ENCODE measurements around the gene MYOCD.

MYOCD gene

DNA sequence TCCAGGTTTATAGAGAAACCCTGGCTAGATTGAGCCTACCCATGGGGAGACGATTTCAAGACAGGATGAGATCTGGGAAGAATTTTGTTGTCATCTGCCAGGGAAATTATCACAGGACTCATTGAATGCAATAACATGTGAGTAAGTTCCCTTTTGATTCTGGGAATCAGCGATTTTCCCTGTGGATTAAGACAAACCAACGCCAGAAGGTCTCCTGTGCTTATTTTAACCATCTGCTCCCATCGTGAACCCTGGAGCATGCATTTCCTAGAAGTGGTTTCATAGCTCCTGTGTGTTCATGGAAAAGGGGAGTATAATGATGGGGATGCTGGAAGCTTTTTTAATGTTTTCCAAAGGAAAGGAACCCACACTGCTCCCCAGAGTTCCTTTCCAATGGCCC, 102.6 kb downstream of the MYOCD start:
- DNase-seq, result no peak

DNA sequence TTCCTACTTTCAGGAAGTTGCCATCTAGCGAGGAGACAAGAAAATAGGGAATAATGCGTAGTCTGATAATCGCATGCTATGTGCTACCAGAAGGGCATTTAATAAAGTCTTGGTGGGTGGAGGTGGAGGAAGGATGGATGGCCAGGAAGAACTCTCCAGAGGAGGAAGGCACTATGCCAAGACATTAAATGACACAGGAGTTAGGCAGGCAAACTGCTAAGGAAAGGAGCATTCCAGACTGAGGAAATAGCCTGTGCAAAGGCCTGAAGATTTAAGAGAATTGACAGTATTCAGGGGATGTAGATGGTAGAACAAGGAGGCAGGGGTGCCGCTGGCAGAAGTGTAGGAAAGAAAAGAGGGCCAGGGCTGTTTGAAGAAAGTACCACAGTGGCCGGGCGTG, 104.3 kb downstream of the MYOCD start:
- DNase-seq, result no peak

DNA sequence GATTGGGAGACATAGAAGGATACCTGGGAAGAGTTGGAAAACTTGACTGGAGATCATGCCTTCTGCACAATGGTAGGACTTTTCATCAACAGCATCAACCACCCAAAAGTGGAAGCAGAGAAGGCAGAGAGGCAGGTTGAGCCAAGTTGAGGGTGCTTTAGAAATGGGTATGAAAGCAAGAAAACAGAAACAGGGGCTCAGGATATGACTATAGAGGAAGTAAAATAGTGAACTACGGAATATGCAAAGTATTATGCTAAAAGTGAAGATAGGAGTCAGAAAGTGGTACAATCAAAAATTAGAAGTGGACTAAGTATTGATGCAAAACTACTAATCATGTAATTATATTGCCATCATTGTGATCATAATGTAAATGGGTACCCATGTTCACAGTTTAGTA, 107.5 kb downstream of the MYOCD start:
- no peak for DNase-seq

DNA sequence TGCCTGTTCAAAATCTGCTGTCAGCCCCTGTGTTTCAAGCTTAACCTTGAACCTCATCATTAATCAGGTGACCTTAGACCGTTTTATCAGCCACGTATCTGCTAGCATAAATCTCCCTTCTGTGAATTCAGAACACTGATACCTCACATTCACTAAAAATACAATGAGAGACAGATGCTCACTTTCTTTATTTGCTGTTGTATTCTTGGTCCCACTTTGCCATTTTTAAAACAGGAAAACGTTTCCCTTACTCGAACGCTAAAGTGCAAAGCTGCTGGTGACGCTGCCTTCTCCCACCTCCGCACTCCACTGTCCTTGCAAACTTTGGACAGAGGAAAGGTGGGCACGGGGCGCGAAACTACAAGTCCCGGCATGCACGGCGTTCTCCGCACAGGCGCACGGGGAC, 123.4 kb downstream of the MYOCD start:
- no peak for DNase-seq

DNA sequence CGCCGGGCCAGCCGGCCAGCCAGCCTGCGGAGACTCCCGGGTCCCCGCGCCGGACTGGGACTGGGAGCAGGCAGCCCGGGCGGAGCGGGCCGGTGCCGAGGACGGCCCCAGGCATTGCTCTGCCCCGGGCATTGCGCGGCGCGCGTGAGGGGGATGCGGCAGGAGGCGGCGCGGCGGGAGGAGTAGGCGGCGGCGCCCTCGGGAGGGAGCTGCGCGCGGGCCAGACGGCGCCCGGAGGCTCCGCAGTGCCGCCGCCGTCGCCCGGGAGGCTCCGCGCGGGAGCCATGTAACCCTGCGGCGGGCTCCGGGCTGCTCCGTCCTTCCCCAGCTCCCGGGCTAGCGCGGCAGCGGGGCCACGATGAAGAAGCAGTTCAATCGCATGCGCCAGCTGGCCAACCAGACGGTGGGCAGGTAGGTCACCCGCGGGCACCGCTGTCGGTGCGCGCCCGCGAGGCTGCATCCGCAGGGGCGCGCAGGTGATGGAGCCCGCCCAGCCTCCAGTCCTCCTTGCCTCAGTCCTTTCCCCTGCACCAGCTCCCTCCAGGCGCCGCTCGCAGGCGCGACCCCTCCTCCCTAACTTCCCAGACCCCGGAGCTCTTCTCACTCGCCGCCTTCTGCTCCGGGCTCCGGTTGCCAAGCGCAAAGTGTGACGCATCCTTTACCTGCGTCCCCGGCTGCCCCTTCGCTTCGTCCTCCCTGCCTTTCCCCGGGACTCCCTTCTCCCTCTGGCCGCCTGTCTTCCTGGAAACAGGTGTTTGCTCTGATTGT, 124.0 kb downstream of the MYOCD start, which contains the start of gene ARHGAP44:
TSS of gene ARHGAP44 (plus strand) at position 18 of the 768 bp plus-strand sequence. CDS start at position 359, 341 bp downstream.
- DNase-seq, result peak; percentile 55

DNA sequence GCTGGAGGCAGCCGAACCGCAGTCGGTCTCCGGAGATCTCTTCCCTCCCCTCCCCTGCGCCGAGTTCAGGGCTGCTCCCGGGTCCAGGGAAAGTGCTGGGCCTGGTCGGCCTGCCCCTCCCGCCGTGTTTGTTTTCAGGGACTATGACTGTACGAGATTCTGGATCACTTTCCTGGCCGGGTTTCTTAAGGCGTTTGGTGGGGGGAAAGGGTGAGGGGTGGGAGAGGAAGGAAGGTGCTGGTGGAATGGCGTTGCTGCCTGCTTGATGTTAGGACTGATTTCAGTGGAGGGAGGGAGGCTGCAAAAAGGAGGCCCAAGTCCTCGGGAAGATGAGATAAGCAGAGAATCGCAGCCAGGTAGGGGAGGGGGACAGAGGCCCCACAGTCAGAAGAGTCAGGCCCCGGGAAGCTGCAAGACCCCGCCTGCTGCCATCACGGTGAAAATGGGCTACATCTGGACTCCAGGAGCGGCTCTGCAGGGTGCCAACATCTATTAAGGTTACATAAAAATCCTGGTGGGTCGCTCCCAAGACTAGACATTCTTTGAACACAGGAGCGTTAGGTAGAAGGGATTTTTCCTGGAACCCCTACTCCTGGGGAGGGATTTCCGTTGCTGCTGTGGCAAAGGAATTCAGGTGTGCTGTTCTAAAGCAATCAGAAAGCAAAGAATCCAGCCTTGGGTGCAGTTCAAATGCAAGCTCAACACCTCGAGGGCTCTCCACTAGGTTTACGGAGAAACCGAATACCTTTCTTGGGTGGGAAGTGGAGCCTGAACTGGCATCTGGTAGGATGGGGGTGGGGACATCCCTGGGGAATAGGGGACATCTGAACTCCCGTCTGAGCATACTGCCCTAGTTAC, 124.8 kb downstream of the MYOCD start:
- DNase-seq, result no peak

DNA sequence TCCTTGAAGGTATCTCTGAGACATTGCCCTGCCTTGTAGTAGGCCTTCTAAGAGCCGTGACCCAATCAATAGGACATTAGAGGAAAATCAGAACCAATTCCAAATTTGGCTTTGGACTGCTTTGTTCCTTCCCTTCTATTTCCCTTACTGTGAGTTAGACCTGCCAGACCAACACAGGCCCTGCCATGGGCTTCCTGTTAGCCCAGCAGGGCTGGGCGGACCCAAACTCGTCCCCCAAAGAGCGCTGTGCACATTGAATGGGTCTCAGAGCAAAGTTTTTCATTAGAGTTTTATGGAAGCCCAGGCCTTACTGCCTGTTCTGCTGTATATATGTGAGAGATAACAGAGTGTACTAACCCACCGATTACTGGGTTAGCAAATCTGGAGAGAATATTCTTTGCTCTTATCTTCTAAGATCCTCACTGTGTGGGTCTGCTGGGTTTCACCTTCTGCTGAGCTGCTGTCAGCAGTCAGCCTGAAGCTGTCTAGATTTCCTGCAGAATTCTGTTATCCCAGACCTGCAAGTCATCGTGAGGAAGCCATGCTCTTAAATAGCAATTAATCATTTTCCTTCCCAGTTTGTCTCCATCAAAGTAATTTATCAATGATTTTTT, 129.3 kb downstream of the MYOCD start:
- no peak for DNase-seq

DNA sequence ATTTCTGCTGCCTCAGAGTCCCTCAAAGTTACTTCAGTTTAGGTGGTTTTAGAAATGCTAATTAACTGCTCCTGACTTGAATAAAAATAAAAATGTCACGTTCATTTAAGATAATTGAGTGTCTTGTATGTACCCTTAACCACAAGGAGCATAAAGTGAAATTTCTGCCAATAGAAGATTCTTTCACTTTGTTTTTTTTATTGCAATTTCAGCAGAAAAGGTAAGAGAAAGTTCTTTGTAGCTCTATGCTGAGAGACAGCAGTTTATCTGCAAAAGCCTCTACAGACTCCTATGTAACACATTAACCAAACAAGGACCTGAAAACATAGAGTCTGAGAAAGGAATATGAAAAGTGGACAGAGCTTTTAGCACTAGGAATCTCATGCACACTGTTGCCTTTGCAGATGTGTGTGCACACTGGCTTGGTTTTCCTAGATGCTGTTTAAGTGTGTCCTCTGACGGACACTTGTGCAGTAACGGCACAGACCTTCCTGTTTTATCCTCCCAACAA, 135.2 kb downstream of the MYOCD start:
- no peak for DNase-seq

DNA sequence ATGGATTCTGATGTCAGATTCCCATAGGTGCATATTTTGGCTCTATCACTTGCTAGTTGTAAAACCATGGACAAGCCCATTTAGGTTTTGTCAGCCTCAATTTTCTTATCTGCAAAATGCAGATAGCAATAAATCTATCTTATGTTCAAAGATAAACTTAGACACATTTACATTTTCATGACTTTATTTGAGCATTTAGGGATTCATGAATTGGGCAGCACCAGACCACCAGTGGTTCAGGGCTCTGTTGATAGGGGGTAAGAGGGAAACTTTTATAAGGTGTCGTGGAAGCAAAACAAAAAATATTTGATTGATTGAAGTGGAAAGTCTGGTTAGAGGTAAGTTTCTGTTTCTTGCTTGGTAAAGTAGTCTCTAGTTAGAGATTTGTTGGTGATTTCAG, 140.9 kb downstream of the MYOCD start:
- DNase-seq, result no peak

DNA sequence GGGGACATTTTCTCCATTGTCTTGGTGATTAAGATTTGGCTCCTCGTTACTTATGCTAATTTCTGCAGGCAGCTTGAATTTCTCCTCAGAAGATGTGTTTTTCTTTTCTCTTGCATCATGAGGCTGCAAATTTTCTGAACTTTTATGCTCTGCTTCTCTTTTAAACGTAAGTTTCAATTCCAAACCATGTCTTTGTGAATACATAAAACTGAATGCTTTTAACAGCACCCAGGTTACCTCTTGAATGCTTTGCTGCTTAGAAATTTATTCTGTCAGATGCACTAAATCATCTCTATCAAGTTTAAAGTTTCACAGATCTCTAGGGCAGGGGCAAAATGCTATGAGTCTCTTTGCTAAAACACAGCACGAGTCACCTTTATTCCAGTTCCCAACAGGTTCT, 143.0 kb downstream of the MYOCD start:
- no peak for DNase-seq

DNA sequence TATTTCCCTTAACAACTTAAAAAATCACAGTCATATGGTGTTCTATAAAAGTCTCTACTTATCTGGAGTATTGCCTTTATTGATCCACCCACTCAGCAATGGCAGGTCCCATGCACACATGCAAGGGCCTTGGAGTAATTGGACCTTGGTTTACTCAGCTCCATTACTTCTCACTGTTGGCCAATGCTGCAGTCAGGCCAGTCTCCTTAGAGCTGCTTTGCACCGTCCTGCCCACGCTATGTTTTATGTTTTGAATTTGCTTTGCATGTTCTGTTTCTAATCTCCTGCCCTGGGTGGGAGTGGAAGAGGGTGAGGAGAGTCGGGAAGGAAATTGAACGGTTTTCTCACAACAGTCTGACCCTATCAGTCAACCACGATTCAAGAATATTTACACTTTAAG, 147.2 kb downstream of the MYOCD start:
- DNase-seq, result no peak

DNA sequence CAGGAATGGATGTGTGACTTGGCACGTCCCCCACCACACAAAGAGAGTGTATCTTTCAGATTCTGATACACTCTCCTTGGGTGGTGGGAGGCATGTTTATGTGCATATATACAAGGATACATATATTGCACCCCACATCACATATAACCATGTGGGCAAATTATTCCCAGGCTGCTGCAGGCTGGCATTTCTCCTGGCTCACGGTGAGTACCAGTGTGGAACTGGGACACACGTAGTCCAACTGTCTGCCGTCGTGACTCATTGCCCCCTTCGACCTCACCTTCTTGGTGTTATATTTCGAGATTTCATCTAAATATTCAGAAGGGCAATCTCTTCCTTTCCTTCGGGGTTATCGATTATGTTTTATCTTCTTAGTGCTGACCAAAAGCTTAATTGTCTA, 148.0 kb downstream of the MYOCD start:
- no peak for DNase-seq

DNA sequence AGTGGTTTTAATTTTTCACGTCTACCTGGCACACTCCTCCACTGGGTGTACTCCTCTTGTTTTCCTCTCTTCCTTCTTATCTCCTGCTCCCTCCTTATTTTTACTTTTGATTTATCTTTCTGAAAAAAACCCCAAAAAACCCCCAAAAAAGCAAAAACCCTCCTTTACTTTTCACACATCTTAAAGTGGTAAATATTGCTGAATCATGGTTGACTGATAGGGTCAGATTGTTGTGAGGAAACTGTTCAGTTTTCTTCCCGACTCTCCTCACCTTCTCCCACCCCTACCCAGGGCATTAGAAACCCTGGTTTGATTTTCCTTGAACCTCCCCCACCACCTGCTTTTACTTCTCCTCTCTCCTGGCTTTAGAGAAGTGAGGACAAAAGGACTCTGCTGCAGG, 149.0 kb downstream of the MYOCD start:
- no peak for DNase-seq

DNA sequence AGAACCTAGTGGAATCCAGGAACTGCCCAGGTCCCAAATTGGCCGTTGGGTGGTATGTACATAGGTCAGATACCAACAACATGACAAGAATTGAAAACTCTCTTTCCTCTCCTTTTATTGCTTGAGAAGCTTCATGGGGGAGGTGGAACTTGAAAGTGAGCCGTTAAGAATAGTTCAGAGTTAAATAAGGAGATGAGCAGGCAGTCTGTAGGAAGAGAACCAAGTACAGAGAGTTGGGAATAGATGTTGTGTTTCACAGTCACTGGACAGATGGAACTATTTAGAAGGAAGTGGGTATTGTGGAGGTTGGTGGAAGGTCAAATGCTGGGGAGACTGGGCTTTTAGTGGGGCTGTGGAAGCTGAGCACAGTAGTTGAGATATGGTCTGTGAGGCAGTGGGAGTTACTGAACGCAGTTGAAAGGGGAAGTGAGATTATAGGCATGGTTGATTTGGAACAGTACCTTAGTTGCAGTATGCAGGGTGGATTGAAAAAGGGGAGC, 150.0 kb downstream of the MYOCD start:
- no peak for DNase-seq

All from NCI-H69 (cell line).